AG08396 (cell line): ENCODE results near the gene KIAA1755.
A peak's percentile ranks its signal among the peaks of the same experiment; 100 is the strongest.
"Not testable (repeated sequence)": the region's sequence is repeated elsewhere in the genome, so short reads cannot be mapped to it uniquely, and the experiment has no call there.

Experiments used
- DNase-seq: peaks from one replicate; pipeline ENCODE4 v3.0.0; 2012; ENCODE audit warnings: low spot score, mixed read lengths

Gene KIAA1755

GRCh38 chr20:38260025-38260377 lies 534 bp downstream of the KIAA1755 start:
- peak; percentile 22 for DNase-seq

- no peak for DNase-seq
Measured at GRCh38 chr20:38258545-38259215, 1.9 kb downstream of the KIAA1755 start.

- no peak for DNase-seq
Measured at GRCh38 chr20:38256966-38257365, 3.6 kb downstream of the KIAA1755 start.

- DNase-seq = no peak
Measured at GRCh38 chr20:38256021-38256420, 4.5 kb downstream of the KIAA1755 start.

GRCh38 chr20:38255393-38255792 lies 5.1 kb downstream of the KIAA1755 start:
- no peak for DNase-seq

GRCh38 chr20:38254621-38255020 lies 5.9 kb downstream of the KIAA1755 start:
- DNase-seq = not testable (repeated sequence)

GRCh38 chr20:38253571-38253970 lies 7.0 kb downstream of the KIAA1755 start:
- DNase-seq = no peak

- DNase-seq = no peak
Measured at GRCh38 chr20:38252292-38253288, 7.9 kb downstream of the KIAA1755 start.

GRCh38 chr20:38251441-38251840 lies 9.1 kb downstream of the KIAA1755 start:
- DNase-seq = not testable (repeated sequence)

- DNase-seq = no peak
Measured at GRCh38 chr20:38250609-38251008, 9.9 kb downstream of the KIAA1755 start.

GRCh38 chr20:38249536-38250310 lies 10.8 kb downstream of the KIAA1755 start:
- no peak for DNase-seq

- DNase-seq = no peak
Measured at GRCh38 chr20:38248133-38248532, 12.4 kb downstream of the KIAA1755 start.

GRCh38 chr20:38247725-38248124 lies 12.8 kb downstream of the KIAA1755 start:
- DNase-seq = not testable (repeated sequence)

GRCh38 chr20:38247166-38247509 lies 13.4 kb downstream of the KIAA1755 start:
- DNase-seq = no peak

GRCh38 chr20:38246357-38247165 lies 14.0 kb downstream of the KIAA1755 start:
- DNase-seq = no peak

- no peak for DNase-seq
Measured at GRCh38 chr20:38245753-38246152, 14.8 kb downstream of the KIAA1755 start.

GRCh38 chr20:38243709-38244020 lies 16.9 kb downstream of the KIAA1755 start:
- DNase-seq = no peak

- no peak for DNase-seq
Measured at GRCh38 chr20:38242848-38243708, 17.5 kb downstream of the KIAA1755 start.

- DNase-seq = no peak
Measured at GRCh38 chr20:38241201-38241600, 19.3 kb downstream of the KIAA1755 start.

- DNase-seq = no peak
Measured at GRCh38 chr20:38239441-38239840, 21.1 kb downstream of the KIAA1755 start.

GRCh38 chr20:38238829-38239228 lies 21.7 kb downstream of the KIAA1755 start:
- DNase-seq = no peak
